ENCODE data around the gene SUMO4. TPM values are rescaled to one million over a fixed set of nuclear protein-coding genes. Genes with fewer than 3 reads are reported as not detected.

The SUMO4 gene
- polyA plus RNA-seq, 3 donors = 0.22 to 0.29 (median 0.27) TPM

GRCh38 chr6:149429427-149430360 is 29.6 kb downstream of the SUMO4 start:
- H3K4me3 Mint-ChIP-seq = no peak overlapping the region
- intact Hi-C loops (cut with micrococcal nuclease) = loop anchor here (2.0 to 10.0 kb wide), 4 partner anchors 245 to 402 kb away; no protein-coding TSS in a partner anchor
- Histone ChIP-seq H3K79me2 (ENCODE audit: insufficient read depth, low read length) (no peaks in the 10 kb centered on the region), H4K20me1 (ENCODE audit: insufficient read depth, low read length) (no peaks in the 10 kb centered on the region), H3K4me2 (replicated peaks; ENCODE audit: extremely low read depth, low read length, poor library complexity, severe bottlenecking) (no peak overlapping the region), H2AFZ (ENCODE audit: insufficient read depth, low read depth, low read length, poor library complexity, severe bottlenecking) (no peak overlapping the region), H3K4me3 (replicated peaks in 1 of 3; ENCODE audit: low read depth in 2 of 3, low read length in 3 of 3) (no peak overlapping the region), H3K27me3 (ENCODE audit: control insufficient read depth in 2 of 2, insufficient read depth in 2 of 2, low read length in 2 of 2) (no peaks in the 10 kb centered on the region), H3K4me1 (ENCODE audit: control insufficient read depth in 1 of 2, insufficient read depth in 2 of 2, low read length in 2 of 2) (peaks cover 3 to 4% of the 10 kb centered on the region in 2 donors), H3K9me3 (replicated peaks in 1 of 2; ENCODE audit: control insufficient read depth in 1 of 2, insufficient read depth in 1 of 2, low read length in 2 of 2) (no peaks in the 10 kb centered on the region), H3K9ac (ENCODE audit: insufficient read depth, low read length, poor library complexity, severe bottlenecking) (no peak overlapping the region), H3K27ac (ENCODE audit: low read depth in 1 of 2, low read length in 2 of 2) (no peak overlapping the region), H3K36me3 (replicated peaks in 1 of 2; ENCODE audit: control insufficient read depth in 1 of 2, insufficient read depth in 2 of 2, low read length in 2 of 2) (no peaks in the 10 kb centered on the region)
- no peak overlapping the region for H3K27ac Mint-ChIP-seq
- H3K9me3 Mint-ChIP-seq = no peaks in the 10 kb centered on the region
- TF ChIP-seq CTCF (IDR thresholded peaks at IDR 0.05) = no peak
- DNase-seq = no peak
- H3K36me3 Mint-ChIP-seq = no peaks in the 10 kb centered on the region
- WGBS (ENCODE audit: insufficient coverage) = 97% methylated on average over 18 of the region's 26 CpGs
- peaks cover 3% of the 10 kb centered on the region for H3K4me1 Mint-ChIP-seq
- H3K27me3 Mint-ChIP-seq (ENCODE audit: low read depth in 3 of 3) = peaks cover 2 to 3% (median 2%) of the 10 kb centered on the region in 3 donors

- no peaks in the 10 kb centered on the region for H4K20me1 ChIP-seq (ENCODE audit: insufficient read depth, low read length)
- H3K9me3 Mint-ChIP-seq = no peaks in the 10 kb centered on the region
- H3K27ac ChIP-seq (ENCODE audit: low read depth in 1 of 2, low read length in 2 of 2) = no peak overlapping the region
- H3K9ac ChIP-seq (ENCODE audit: insufficient read depth, low read length, poor library complexity, severe bottlenecking) = no peak overlapping the region
- peaks cover 3% of the 10 kb centered on the region for H3K4me1 Mint-ChIP-seq
- peak overlapping the region; percentile 36 for H3K4me2 ChIP-seq (replicated peaks; ENCODE audit: extremely low read depth, low read length, poor library complexity, severe bottlenecking)
- no peaks in the 10 kb centered on the region for H3K27me3 ChIP-seq (ENCODE audit: control insufficient read depth in 2 of 2, insufficient read depth in 2 of 2, low read length in 2 of 2)
- peaks cover 3 to 4% of the 10 kb centered on the region in 2 donors for H3K4me1 ChIP-seq (ENCODE audit: control insufficient read depth in 1 of 2, insufficient read depth in 2 of 2, low read length in 2 of 2)
- peaks cover 0 to 5% (median 2%) of the 10 kb centered on the region in 3 donors for H3K27me3 Mint-ChIP-seq (ENCODE audit: low read depth in 3 of 3)
- 8% methylated on average over 10 of the region's 19 CpGs for WGBS (ENCODE audit: insufficient coverage)
- no peaks in the 10 kb centered on the region for H3K36me3 Mint-ChIP-seq
- peak; percentile 74 to 84 (median 82) for DNase-seq
- H3K9me3 ChIP-seq (replicated peaks in 1 of 2; ENCODE audit: control insufficient read depth in 1 of 2, insufficient read depth in 1 of 2, low read length in 2 of 2) = no peaks in the 10 kb centered on the region
- H3K4me3 ChIP-seq (replicated peaks in 1 of 3; ENCODE audit: low read depth in 2 of 3, low read length in 3 of 3) = no peak overlapping the region
- no peaks in the 10 kb centered on the region for H3K79me2 ChIP-seq (ENCODE audit: insufficient read depth, low read length)
- intact Hi-C loops (cut with micrococcal nuclease) = loop anchor here (2.0 to 5.0 kb wide), 4 partner anchors 349 to 405 kb away; no protein-coding TSS in a partner anchor
- TF ChIP-seq CTCF (IDR thresholded peaks at IDR 0.05) = peak; percentile 97
- peak overlapping the region; percentile 48 for H2AFZ ChIP-seq (ENCODE audit: insufficient read depth, low read depth, low read length, poor library complexity, severe bottlenecking)
- H3K36me3 ChIP-seq (replicated peaks in 1 of 2; ENCODE audit: control insufficient read depth in 1 of 2, insufficient read depth in 2 of 2, low read length in 2 of 2) = no peaks in the 10 kb centered on the region
- H3K27ac Mint-ChIP-seq = no peak overlapping the region
- H3K4me3 Mint-ChIP-seq = peak overlapping the region; percentile 37 to 65
These were observed 32.1 kb downstream of the SUMO4 start for GRCh38 chr6:149431905-149432775.

All from CD14-positive monocyte (primary cell).